Measurements from ENCODE around the gene GOT1.

GOT1 gene

GRCh38 chr10:99431190-99431760 is 851 bp upstream of the GOT1 start (continued):
- TF ChIP-seq ZNF629 (tag by site-specific recombination; IDR thresholded peaks at IDR 0.05) (no peak), ZNF600 (tag by site-specific recombination; IDR thresholded peaks at IDR 0.05) (peak; percentile 83), ZNF335 (tag by site-specific recombination; conservative IDR thresholded peaks at IDR 0.05) (peak; percentile 86), ZNF513 (tag by site-specific recombination; IDR thresholded peaks at IDR 0.05) (no peak), WT1 (tag by site-specific recombination; IDR thresholded peaks at IDR 0.05) (no peak), ZNF785 (tag by site-specific recombination; IDR thresholded peaks at IDR 0.05) (no peak), KLF10 (tag by site-specific recombination; IDR thresholded peaks at IDR 0.05) (no peak), ZNF610 (tag by site-specific recombination; IDR thresholded peaks at IDR 0.05; ENCODE audit: borderline replicate concordance) (no peak), ZNF488 (tag by site-specific recombination; IDR thresholded peaks at IDR 0.05) (no peak), ZNF777 (tag by site-specific recombination; IDR thresholded peaks at IDR 0.05; ENCODE audit: borderline replicate concordance) (no peak), ZNF76 (tag by site-specific recombination; IDR thresholded peaks at IDR 0.05; ENCODE audit: borderline replicate concordance, low read depth) (peak; percentile 88; the same call in 1 of the 2 replicates), REST (tag by site-specific recombination; IDR thresholded peaks at IDR 0.05) (0 out of 2 replicates have a peak, but pooled peaks have one; percentile 2), ZNF843 (tag by site-specific recombination; IDR thresholded peaks at IDR 0.05) (0 out of 2 replicates have a peak, but pooled peaks have one; percentile 1), ZNF623 (tag by site-specific recombination; IDR thresholded peaks at IDR 0.05) (no peak), ZFP37 (tag by site-specific recombination; IDR thresholded peaks at IDR 0.05) (peak; percentile 94; the same call in 1 of the 2 replicates), ZBTB48 (tag by site-specific recombination; IDR thresholded peaks at IDR 0.05) (no peak), FEZF1 (tag by site-specific recombination; IDR thresholded peaks at IDR 0.05) (no peak), ZFP41 (tag by site-specific recombination; IDR thresholded peaks at IDR 0.05; ENCODE audit: borderline replicate concordance) (no peak), ZNF155 (tag by site-specific recombination; IDR thresholded peaks at IDR 0.05) (no peak), GLI2 (tag by site-specific recombination; IDR thresholded peaks at IDR 0.05; ENCODE audit: borderline replicate concordance, low read depth) (no peak), ZNF692 (tag by site-specific recombination; IDR thresholded peaks at IDR 0.05) (0 out of 2 replicates have a peak, but pooled peaks have one; percentile 5), ZBTB11 (tag by site-specific recombination; conservative IDR thresholded peaks at IDR 0.05; ENCODE audit: low read depth) (peak; percentile 19; the same call in 1 of the 2 replicates), ZFHX2 (tag by site-specific recombination; conservative IDR thresholded peaks at IDR 0.05) (no peak), ZXDB (tag by site-specific recombination; IDR thresholded peaks at IDR 0.05) (no peak), ZBTB26 (tag by site-specific recombination; optimal IDR thresholded peaks at IDR 0.05) (peak; percentile 50), ZNF362 (tag by site-specific recombination; IDR thresholded peaks at IDR 0.05) (no peak), ZNF157 (tag by site-specific recombination; IDR thresholded peaks at IDR 0.05) (no peak)
